Measurements from ENCODE around the gene HSD17B4. TPM values are rescaled to one million over a fixed set of nuclear protein-coding genes. Genes with fewer than 3 reads are reported as not detected.

Gene HSD17B4
- total and polyA plus RNA-seq, 2 of the 13 experiments (the other 11 are each of a cell fraction or from before 2014, with no cell fraction given): 178 to 399 TPM

GRCh38 chr5:119582987-119583386 is 130.7 kb downstream of the HSD17B4 start:
- CTCF ChIA-PET (ENCODE audit: low intra/inter-chr PET ratio, low total read pairs): no interaction called here
- no peak for FAIRE-seq
- Histone ChIP-seq H4K20me1 (ENCODE audit: insufficient read depth, low read length) (no peaks in the 10 kb centered on the region), H3K27me3 (ENCODE audit: control insufficient read depth in 1 of 2, insufficient read depth in 2 of 2, low read length in 2 of 2) (no peaks in the 10 kb centered on the region; a peak in 1 of 5 replicates), H3K4me1 (ENCODE audit: insufficient read depth, low read length) (no peaks in the 10 kb centered on the region), H3K4me3 (replicated peaks in 1 of 3; ENCODE audit: insufficient read depth in 1 of 3, low read depth in 2 of 3, low read length in 3 of 3) (no peak overlapping the region), H3K79me2 (ENCODE audit: insufficient read depth, low read length) (no peaks in the 10 kb centered on the region), H2AFZ (ENCODE audit: low read length) (no peak overlapping the region), H3K9me3 (ENCODE audit: low read length) (no peaks in the 10 kb centered on the region), H3K4me2 (ENCODE audit: low read depth, low read length) (no peak overlapping the region), H3K27ac (ENCODE audit: extremely low read length, insufficient read depth, low read length) (no peak overlapping the region), H3K9ac (ENCODE audit: insufficient read depth, low read depth, low read length) (no peak overlapping the region), H3K36me3 (replicated peaks in 1 of 2; ENCODE audit: control insufficient read depth in 1 of 2, insufficient read depth in 2 of 2, low read length in 2 of 2) (no peaks in the 10 kb centered on the region)
- 0% methylated on average over 1 of the region's 1 CpG for WGBS (ENCODE audit: low lambda C conversion rate)
- in situ Hi-C loops (cut with HindIII; ENCODE audit: extremely low pct_ligation_motif_present, low pct_unique_long_range_greater_than_20kb) (no loop called here), intact Hi-C loops (cut with micrococcal nuclease; ENCODE audit: unreplicated experiment) (no loop called here)
- ATAC-seq: no peak
- no peak for DNase-seq (ENCODE audit: low spot score)
- no TSS peak for BruUV-seq (replicated peaks)
- POLR2A ChIA-PET: no interaction called here
- TF ChIP-seq GLI4 (CRISPR knock-in tag; IDR thresholded peaks at IDR 0.05; ENCODE audit: borderline replicate concordance) (no peak), SMARCC2 (IDR thresholded peaks at IDR 0.05) (no peak), SAP130 (CRISPR knock-in tag; IDR thresholded peaks at IDR 0.05; ENCODE audit: low read depth) (no peak), HMG20A (CRISPR knock-in tag; IDR thresholded peaks at IDR 0.05; ENCODE audit: borderline replicate concordance) (no peak), ZNF562 (CRISPR knock-in tag; IDR thresholded peaks at IDR 0.05; ENCODE audit: borderline replicate concordance) (no peak), ARNT (IDR thresholded peaks at IDR 0.05) (no peak), ZNF460 (CRISPR knock-in tag; IDR thresholded peaks at IDR 0.05; ENCODE audit: borderline replicate concordance) (no peak), NCOR1 (IDR thresholded peaks at IDR 0.05; ENCODE audit: borderline replicate concordance, low read length) (no peak), ZC3H4 (CRISPR knock-in tag; IDR thresholded peaks at IDR 0.05; ENCODE audit: borderline replicate concordance) (no peak), KDM6A (CRISPR knock-in tag; IDR thresholded peaks at IDR 0.05; ENCODE audit: low read depth) (no peak)
- TF ChIP-seq, protein P1, sequence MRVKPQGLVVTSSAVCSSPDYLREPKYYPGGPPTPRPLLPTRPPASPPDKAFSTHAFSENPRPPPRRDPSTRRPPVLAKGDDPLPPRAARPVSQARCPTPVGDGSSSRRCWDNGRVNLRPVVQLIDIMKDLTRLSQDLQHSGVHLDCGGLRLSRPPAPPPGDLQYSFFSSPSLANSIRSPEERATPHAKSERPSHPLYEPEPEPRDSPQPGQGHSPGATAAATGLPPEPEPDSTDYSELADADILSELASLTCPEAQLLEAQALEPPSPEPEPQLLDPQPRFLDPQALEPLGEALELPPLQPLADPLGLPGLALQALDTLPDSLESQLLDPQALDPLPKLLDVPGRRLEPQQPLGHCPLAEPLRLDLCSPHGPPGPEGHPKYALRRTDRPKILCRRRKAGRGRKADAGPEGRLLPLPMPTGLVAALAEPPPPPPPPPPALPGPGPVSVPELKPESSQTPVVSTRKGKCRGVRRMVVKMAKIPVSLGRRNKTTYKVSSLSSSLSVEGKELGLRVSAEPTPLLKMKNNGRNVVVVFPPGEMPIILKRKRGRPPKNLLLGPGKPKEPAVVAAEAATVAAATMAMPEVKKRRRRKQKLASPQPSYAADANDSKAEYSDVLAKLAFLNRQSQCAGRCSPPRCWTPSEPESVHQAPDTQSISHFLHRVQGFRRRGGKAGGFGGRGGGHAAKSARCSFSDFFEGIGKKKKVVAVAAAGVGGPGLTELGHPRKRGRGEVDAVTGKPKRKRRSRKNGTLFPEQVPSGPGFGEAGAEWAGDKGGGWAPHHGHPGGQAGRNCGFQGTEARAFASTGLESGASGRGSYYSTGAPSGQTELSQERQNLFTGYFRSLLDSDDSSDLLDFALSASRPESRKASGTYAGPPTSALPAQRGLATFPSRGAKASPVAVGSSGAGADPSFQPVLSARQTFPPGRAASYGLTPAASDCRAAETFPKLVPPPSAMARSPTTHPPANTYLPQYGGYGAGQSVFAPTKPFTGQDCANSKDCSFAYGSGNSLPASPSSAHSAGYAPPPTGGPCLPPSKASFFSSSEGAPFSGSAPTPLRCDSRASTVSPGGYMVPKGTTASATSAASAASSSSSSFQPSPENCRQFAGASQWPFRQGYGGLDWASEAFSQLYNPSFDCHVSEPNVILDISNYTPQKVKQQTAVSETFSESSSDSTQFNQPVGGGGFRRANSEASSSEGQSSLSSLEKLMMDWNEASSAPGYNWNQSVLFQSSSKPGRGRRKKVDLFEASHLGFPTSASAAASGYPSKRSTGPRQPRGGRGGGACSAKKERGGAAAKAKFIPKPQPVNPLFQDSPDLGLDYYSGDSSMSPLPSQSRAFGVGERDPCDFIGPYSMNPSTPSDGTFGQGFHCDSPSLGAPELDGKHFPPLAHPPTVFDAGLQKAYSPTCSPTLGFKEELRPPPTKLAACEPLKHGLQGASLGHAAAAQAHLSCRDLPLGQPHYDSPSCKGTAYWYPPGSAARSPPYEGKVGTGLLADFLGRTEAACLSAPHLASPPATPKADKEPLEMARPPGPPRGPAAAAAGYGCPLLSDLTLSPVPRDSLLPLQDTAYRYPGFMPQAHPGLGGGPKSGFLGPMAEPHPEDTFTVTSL (CRISPR knock-in tag; IDR thresholded peaks at IDR 0.05; ENCODE audit: borderline replicate concordance): no peak
- TF ChIP-seq, protein P2, sequence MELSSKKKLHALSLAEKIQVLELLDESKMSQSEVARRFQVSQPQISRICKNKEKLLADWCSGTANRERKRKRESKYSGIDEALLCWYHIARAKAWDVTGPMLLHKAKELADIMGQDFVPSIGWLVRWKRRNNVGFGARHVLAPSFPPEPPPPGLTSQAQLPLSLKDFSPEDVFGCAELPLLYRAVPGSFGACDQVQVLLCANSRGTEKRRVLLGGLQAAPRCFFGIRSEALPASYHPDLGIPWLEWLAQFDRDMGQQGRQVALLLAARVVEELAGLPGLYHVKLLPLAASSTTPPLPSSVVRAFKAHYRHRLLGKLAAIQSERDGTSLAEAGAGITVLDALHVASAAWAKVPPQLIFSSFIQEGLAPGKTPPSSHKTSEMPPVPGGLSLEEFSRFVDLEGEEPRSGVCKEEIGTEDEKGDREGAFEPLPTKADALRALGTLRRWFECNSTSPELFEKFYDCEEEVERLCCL (CRISPR knock-in tag; IDR thresholded peaks at IDR 0.05; ENCODE audit: borderline replicate concordance): no peak
- TF ChIP-seq, protein P3, sequence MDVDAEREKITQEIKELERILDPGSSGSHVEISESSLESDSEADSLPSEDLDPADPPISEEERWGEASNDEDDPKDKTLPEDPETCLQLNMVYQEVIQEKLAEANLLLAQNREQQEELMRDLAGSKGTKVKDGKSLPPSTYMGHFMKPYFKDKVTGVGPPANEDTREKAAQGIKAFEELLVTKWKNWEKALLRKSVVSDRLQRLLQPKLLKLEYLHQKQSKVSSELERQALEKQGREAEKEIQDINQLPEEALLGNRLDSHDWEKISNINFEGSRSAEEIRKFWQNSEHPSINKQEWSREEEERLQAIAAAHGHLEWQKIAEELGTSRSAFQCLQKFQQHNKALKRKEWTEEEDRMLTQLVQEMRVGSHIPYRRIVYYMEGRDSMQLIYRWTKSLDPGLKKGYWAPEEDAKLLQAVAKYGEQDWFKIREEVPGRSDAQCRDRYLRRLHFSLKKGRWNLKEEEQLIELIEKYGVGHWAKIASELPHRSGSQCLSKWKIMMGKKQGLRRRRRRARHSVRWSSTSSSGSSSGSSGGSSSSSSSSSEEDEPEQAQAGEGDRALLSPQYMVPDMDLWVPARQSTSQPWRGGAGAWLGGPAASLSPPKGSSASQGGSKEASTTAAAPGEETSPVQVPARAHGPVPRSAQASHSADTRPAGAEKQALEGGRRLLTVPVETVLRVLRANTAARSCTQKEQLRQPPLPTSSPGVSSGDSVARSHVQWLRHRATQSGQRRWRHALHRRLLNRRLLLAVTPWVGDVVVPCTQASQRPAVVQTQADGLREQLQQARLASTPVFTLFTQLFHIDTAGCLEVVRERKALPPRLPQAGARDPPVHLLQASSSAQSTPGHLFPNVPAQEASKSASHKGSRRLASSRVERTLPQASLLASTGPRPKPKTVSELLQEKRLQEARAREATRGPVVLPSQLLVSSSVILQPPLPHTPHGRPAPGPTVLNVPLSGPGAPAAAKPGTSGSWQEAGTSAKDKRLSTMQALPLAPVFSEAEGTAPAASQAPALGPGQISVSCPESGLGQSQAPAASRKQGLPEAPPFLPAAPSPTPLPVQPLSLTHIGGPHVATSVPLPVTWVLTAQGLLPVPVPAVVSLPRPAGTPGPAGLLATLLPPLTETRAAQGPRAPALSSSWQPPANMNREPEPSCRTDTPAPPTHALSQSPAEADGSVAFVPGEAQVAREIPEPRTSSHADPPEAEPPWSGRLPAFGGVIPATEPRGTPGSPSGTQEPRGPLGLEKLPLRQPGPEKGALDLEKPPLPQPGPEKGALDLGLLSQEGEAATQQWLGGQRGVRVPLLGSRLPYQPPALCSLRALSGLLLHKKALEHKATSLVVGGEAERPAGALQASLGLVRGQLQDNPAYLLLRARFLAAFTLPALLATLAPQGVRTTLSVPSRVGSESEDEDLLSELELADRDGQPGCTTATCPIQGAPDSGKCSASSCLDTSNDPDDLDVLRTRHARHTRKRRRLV (CRISPR knock-in tag; IDR thresholded peaks at IDR 0.05): no peak
